OCI-LY3 (cell line): ENCODE results near the gene KITLG.

Source experiments
- H2AFZ ChIP-seq: fragments of 200-600, 300-600 bp; shearing (Covaris generic); 2 replicates; pipeline ENCODE4 v1.6.0; 2014; ENCODE audit warnings: antibody characterized with exemption, low read depth, low read length
- H3K27ac ChIP-seq: fragments of 200-600, 300-600 bp; sonication (generic); 2 replicates; pipeline ENCODE4 v1.5.1; 2014; ENCODE audit warnings: mild to moderate bottlenecking, low read length, moderate library complexity, mixed read lengths
- H3K27me3 ChIP-seq: fragments of 200-600, 300-600 bp; sonication (generic); 2 replicates; pipeline ENCODE4 v1.6.1; 2014; ENCODE audit warnings: low read depth, low read length, mixed read lengths
- H3K36me3 ChIP-seq: fragments of 200-600, 300-600 bp; sonication (generic); replicated peaks from 2 replicates; pipeline ENCODE3; 2014; ENCODE audit warnings: low read depth, low read length, mixed read lengths
- H3K4me1 ChIP-seq: fragments of 300-600, 200-600 bp; sonication (generic); 2 replicates; pipeline ENCODE4 v1.6.1; 2014; ENCODE audit warnings: low read length, mixed read lengths
- H3K4me2 ChIP-seq: fragments of 200-600, 300-600 bp; sonication (generic); 2 replicates; pipeline ENCODE4 v1.6.1; 2014; ENCODE audit warnings: low read length, mixed read lengths
- H3K4me3 ChIP-seq: fragments of 300-600, 200-600 bp; sonication (generic); 2 replicates; pipeline ENCODE4 v1.5.1; 2014; ENCODE audit warnings: antibody characterized with exemption, mild to moderate bottlenecking, low read length, moderate library complexity
- H3K79me2 ChIP-seq: fragments of 300-600, 200-600 bp; shearing (Covaris generic); 2 replicates; pipeline ENCODE4 v1.6.1; 2014; ENCODE audit warnings: mild to moderate bottlenecking, low read length, mixed read lengths
- H3K9ac ChIP-seq: fragments of 300-600, 200-600 bp; shearing (Covaris generic); 2 replicates; pipeline ENCODE4 v1.6.0; 2014; ENCODE audit warnings: mild to moderate bottlenecking, low read length, moderate library complexity
- H3K9me3 ChIP-seq: fragments of 200-600, 300-600 bp; shearing (Covaris generic); 2 replicates; pipeline ENCODE4 v1.6.1; 2014; ENCODE audit warnings: low read length, mixed read lengths; ENCODE audit not compliant: insufficient read depth
- H4K20me1 ChIP-seq: fragments of 200-600, 300-600 bp; sonication (generic); 2 replicates; pipeline ENCODE4 v1.6.1; 2016; ENCODE audit warnings: low read length, mixed read lengths; ENCODE audit not compliant: insufficient read depth
- CTCF ChIP-seq: fragments of 200-600, 300-600 bp; sonication (generic); IDR thresholded peaks from 2 replicates; pipeline ENCODE4 v1.5.1; 2014; ENCODE audit warnings: antibody characterized with exemption, low read length, low read depth
- EZH2phosphoT487 ChIP-seq: fragments of 200-600 bp; shearing (Covaris generic); IDR thresholded peaks from 2 replicates; pipeline ENCODE4 v1.6.1; 2018; ENCODE audit warnings: antibody characterized with exemption, mixed run types, low read depth

Gene KITLG

GRCh38 chr12:88578276-88579160, 1.8 kb downstream of the KITLG start:
- Histone ChIP-seq H3K4me2 (no peak overlapping the region), H2AFZ (no peak overlapping the region), H3K27me3 (no peaks in the 10 kb centered on the region), H3K4me3 (no peak overlapping the region), H3K79me2 (no peaks in the 10 kb centered on the region), H3K36me3 (no peaks in the 10 kb centered on the region), H3K27ac (no peak overlapping the region), H3K9me3 (no peaks in the 10 kb centered on the region), H3K9ac (no peak overlapping the region), H4K20me1 (no peaks in the 10 kb centered on the region), H3K4me1 (peaks cover 15% of the 10 kb centered on the region)
- TF ChIP-seq CTCF (no peak), EZH2phosphoT487 (no peak)

- Histone ChIP-seq H3K36me3 (no peaks in the 10 kb centered on the region), H3K27me3 (no peaks in the 10 kb centered on the region), H3K27ac (no peak overlapping the region), H3K9me3 (no peaks in the 10 kb centered on the region), H3K79me2 (no peaks in the 10 kb centered on the region), H3K4me1 (peaks cover 15% of the 10 kb centered on the region), H3K9ac (no peak overlapping the region), H2AFZ (no peak overlapping the region), H3K4me2 (no peak overlapping the region), H4K20me1 (no peaks in the 10 kb centered on the region), H3K4me3 (no peak overlapping the region)
- TF ChIP-seq CTCF = no peak
- TF ChIP-seq EZH2phosphoT487 = no peak
These were observed 2.7 kb downstream of the KITLG start for GRCh38 chr12:88577537-88577936.

GRCh38 chr12:88576866-88577265, 3.4 kb downstream of the KITLG start:
- H3K9ac ChIP-seq = no peak overlapping the region
- H3K36me3 ChIP-seq = no peaks in the 10 kb centered on the region
- no peaks in the 10 kb centered on the region for H4K20me1 ChIP-seq
- peaks cover 15% of the 10 kb centered on the region for H3K4me1 ChIP-seq
- no peak overlapping the region for H3K4me3 ChIP-seq
- H3K27ac ChIP-seq = no peak overlapping the region
- H3K4me2 ChIP-seq = no peak overlapping the region
- no peak for TF ChIP-seq EZH2phosphoT487
- no peak for TF ChIP-seq CTCF
- no peaks in the 10 kb centered on the region for H3K9me3 ChIP-seq
- no peaks in the 10 kb centered on the region for H3K27me3 ChIP-seq
- H2AFZ ChIP-seq = no peak overlapping the region
- no peaks in the 10 kb centered on the region for H3K79me2 ChIP-seq

GRCh38 chr12:88575361-88575970, 4.8 kb downstream of the KITLG start:
- Histone ChIP-seq H3K27ac (no peak overlapping the region), H3K4me1 (peaks cover 15% of the 10 kb centered on the region), H3K27me3 (no peaks in the 10 kb centered on the region), H3K36me3 (no peaks in the 10 kb centered on the region), H3K9me3 (no peaks in the 10 kb centered on the region), H4K20me1 (no peaks in the 10 kb centered on the region), H2AFZ (peak overlapping the region; percentile 30; the same call in 1 of the 2 replicates), H3K4me2 (peak overlapping the region; percentile 27), H3K9ac (no peak overlapping the region), H3K4me3 (no peak overlapping the region), H3K79me2 (no peaks in the 10 kb centered on the region)
- no peak for TF ChIP-seq CTCF
